Chondrocyte (in vitro differentiated cells): ENCODE measurements around the gene OSER1. TPM values are rescaled to one million over a fixed set of nuclear protein-coding genes. Genes with fewer than 3 reads are reported as not detected.

Experiments
- DNase-seq: peaks from one replicate; pipeline ENCODE4 v3.0.0; 2021; ENCODE audit warnings: mixed read lengths, low spot score
- H3K27ac Mint-ChIP-seq: one replicate; pipeline ENCODE4 v1.8.0; 2021; ENCODE audit warnings: mild to moderate bottlenecking, moderate library complexity, mixed read lengths; ENCODE audit not compliant: unreplicated experiment
- H3K27me3 Mint-ChIP-seq: 2 replicates; pipeline ENCODE4 v1.8.0; 2021; ENCODE audit warnings: low read depth, mixed read lengths
- H3K36me3 Mint-ChIP-seq: 2 replicates; pipeline ENCODE4 v1.8.0; 2021; ENCODE audit warnings: low read depth, mixed read lengths
- H3K4me1 Mint-ChIP-seq: 2 replicates; pipeline ENCODE4 v1.8.0; 2021; ENCODE audit warnings: low read depth, mild to moderate bottlenecking, mixed read lengths
- H3K4me3 Mint-ChIP-seq: one replicate; pipeline ENCODE4 v1.8.0; 2021; ENCODE audit warnings: mild to moderate bottlenecking, moderate library complexity, mixed read lengths; ENCODE audit not compliant: unreplicated experiment
- H3K9me3 Mint-ChIP-seq: 2 replicates; pipeline ENCODE4 v1.8.0; 2021; ENCODE audit warnings: low read depth, mixed read lengths
- CTCF ChIP-seq: fragments of 200-600 bp; sonication (generic); IDR thresholded peaks from 2 replicates; pipeline ENCODE4 v1.5.0; 2021; ENCODE audit warnings: antibody characterized with exemption, mild to moderate bottlenecking, moderate library complexity
- total RNA-seq: library from RNA; stranded (reverse); gene quantifications from 3 replicates; pipeline ENCODE4 v1.2.1, GENCODE V29; 2021

Gene OSER1
- total RNA-seq, 1 donor from 2014 or later, result 30.3 TPM

GRCh38 chr20:44218446-44218845, 7.9 kb upstream of the OSER1 start:
- no peak for DNase-seq
- Mint-ChIP-seq H3K4me1 (peaks cover 25% of the 10 kb centered on the region), H3K4me3 (no peak overlapping the region), H3K9me3 (no peaks in the 10 kb centered on the region), H3K36me3 (no peaks in the 10 kb centered on the region), H3K27ac (no peak overlapping the region), H3K27me3 (no peaks in the 10 kb centered on the region)
- no peak for TF ChIP-seq CTCF

- H3K27ac Mint-ChIP-seq, result no peak overlapping the region
- no peak overlapping the region for H3K4me3 Mint-ChIP-seq
These were observed 6.9 kb upstream of the OSER1 start for GRCh38 chr20:44217342-44218092.

GRCh38 chr20:44215125-44215524, 4.6 kb upstream of the OSER1 start:
- no peak overlapping the region for H3K27ac Mint-ChIP-seq
- DNase-seq, result no peak
- peaks cover under 1% of the 10 kb centered on the region for H3K36me3 Mint-ChIP-seq
- H3K4me3 Mint-ChIP-seq, result no peak overlapping the region
- no peaks in the 10 kb centered on the region for H3K9me3 Mint-ChIP-seq
- no peaks in the 10 kb centered on the region for H3K27me3 Mint-ChIP-seq
- TF ChIP-seq CTCF, result peak; percentile 89
- peaks cover 40% of the 10 kb centered on the region for H3K4me1 Mint-ChIP-seq

More at GRCh38 chr20:44217342-44218092, 6.9 kb upstream of the OSER1 start:
- H3K4me1 Mint-ChIP-seq, result peaks cover 25% of the 10 kb centered on the region
- TF ChIP-seq CTCF, result peak; percentile 90
- no peaks in the 10 kb centered on the region for H3K36me3 Mint-ChIP-seq
- no peaks in the 10 kb centered on the region for H3K27me3 Mint-ChIP-seq
- no peaks in the 10 kb centered on the region for H3K9me3 Mint-ChIP-seq
- no peak for DNase-seq

- Mint-ChIP-seq H3K9me3 (no peaks in the 10 kb centered on the region), H3K27me3 (no peaks in the 10 kb centered on the region), H3K4me3 (no peak overlapping the region), H3K27ac (no peak overlapping the region), H3K4me1 (peaks cover 48% of the 10 kb centered on the region), H3K36me3 (peaks cover 2% of the 10 kb centered on the region)
- no peak for DNase-seq
- no peak for TF ChIP-seq CTCF
These were observed 2.2 kb upstream of the OSER1 start for GRCh38 chr20:44212792-44213191.

GRCh38 chr20:44211177-44212039, 837 bp upstream of the OSER1 start:
- no peaks in the 10 kb centered on the region for H3K9me3 Mint-ChIP-seq
- H3K27me3 Mint-ChIP-seq, result no peaks in the 10 kb centered on the region
- TF ChIP-seq CTCF, result peak; percentile 19
- H3K36me3 Mint-ChIP-seq, result peaks cover 4% of the 10 kb centered on the region
- peak overlapping the region; percentile 100 for H3K4me3 Mint-ChIP-seq
- H3K4me1 Mint-ChIP-seq, result peaks cover 54% of the 10 kb centered on the region
- H3K27ac Mint-ChIP-seq, result peak overlapping the region; percentile 100
- no peak for DNase-seq
